ENCODE data around the gene PITPNB.

PITPNB gene

DNA sequence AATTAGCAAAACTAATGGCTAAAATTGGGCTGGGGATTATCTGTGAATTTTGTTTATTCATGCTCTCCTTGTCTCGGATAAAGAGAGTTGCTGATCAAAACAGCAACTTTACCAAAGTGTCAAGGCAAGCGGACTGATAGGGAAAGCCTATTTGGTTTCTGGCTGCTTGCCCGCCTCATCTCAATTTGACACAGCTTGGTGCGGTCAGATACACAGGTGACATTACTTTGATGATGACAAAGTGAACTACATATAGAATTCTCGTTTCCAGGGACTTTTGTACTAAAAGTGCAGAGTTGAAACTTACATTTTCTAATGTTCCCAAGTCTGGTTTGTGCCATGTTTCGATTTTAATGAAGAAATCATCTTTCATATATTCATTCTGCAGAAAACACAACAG is 22.8 kb downstream of the PITPNB start:
- H3K4me1 ChIP-seq (ENCODE audit: control insufficient read depth, insufficient read depth, low read length): no peaks in the 10 kb centered on the region
- peaks cover 27% of the 10 kb centered on the region for H3K36me3 ChIP-seq (ENCODE audit: control insufficient read depth, insufficient read depth, low read length)
- 93 to 98% methylated on average over 6 of the region's 6 CpGs for WGBS, 2 experiments
- H3K27me3 ChIP-seq (ENCODE audit: control insufficient read depth, insufficient read depth, low read length, poor library complexity, severe bottlenecking): no peaks in the 10 kb centered on the region
- H3K4me3 ChIP-seq (ENCODE audit: insufficient read depth, low read depth, low read length): no peak overlapping the region
- H3K27ac ChIP-seq (ENCODE audit: insufficient read depth, low read depth, low read length, poor library complexity, severe bottlenecking): no peak overlapping the region
- H3K9me3 ChIP-seq (ENCODE audit: control insufficient read depth, low read length): no peaks in the 10 kb centered on the region

GRCh38 chr22:27895600-27895999 is 23.5 kb downstream of the PITPNB start:
- 92% methylated on average over 4 of the region's 4 CpGs for WGBS, 2 experiments
- peaks cover 31% of the 10 kb centered on the region for H3K36me3 ChIP-seq (ENCODE audit: control insufficient read depth, insufficient read depth, low read length)
- no peak overlapping the region for H3K27ac ChIP-seq (ENCODE audit: insufficient read depth, low read depth, low read length, poor library complexity, severe bottlenecking)
- no peaks in the 10 kb centered on the region for H3K9me3 ChIP-seq (ENCODE audit: control insufficient read depth, low read length)
- no peaks in the 10 kb centered on the region for H3K27me3 ChIP-seq (ENCODE audit: control insufficient read depth, insufficient read depth, low read length, poor library complexity, severe bottlenecking)
- H3K4me3 ChIP-seq (ENCODE audit: insufficient read depth, low read depth, low read length): no peak overlapping the region
- H3K4me1 ChIP-seq (ENCODE audit: control insufficient read depth, insufficient read depth, low read length): no peaks in the 10 kb centered on the region

- H3K27ac ChIP-seq (ENCODE audit: insufficient read depth, low read depth, low read length, poor library complexity, severe bottlenecking): no peak overlapping the region
- no peaks in the 10 kb centered on the region for H3K9me3 ChIP-seq (ENCODE audit: control insufficient read depth, low read length)
- H3K36me3 ChIP-seq (ENCODE audit: control insufficient read depth, insufficient read depth, low read length): peaks cover 31% of the 10 kb centered on the region
- WGBS, 2 experiments: 87 to 98% methylated on average over 5 of the region's 5 CpGs
- no peaks in the 10 kb centered on the region for H3K27me3 ChIP-seq (ENCODE audit: control insufficient read depth, insufficient read depth, low read length, poor library complexity, severe bottlenecking)
- no peaks in the 10 kb centered on the region for H3K4me1 ChIP-seq (ENCODE audit: control insufficient read depth, insufficient read depth, low read length)
- H3K4me3 ChIP-seq (ENCODE audit: insufficient read depth, low read depth, low read length): no peak overlapping the region
Measured at GRCh38 chr22:27892811-27893210, 26.2 kb downstream of the PITPNB start.

- Histone ChIP-seq H3K4me3 (ENCODE audit: insufficient read depth, low read depth, low read length) (no peak overlapping the region), H3K4me1 (ENCODE audit: control insufficient read depth, insufficient read depth, low read length) (no peaks in the 10 kb centered on the region), H3K36me3 (ENCODE audit: control insufficient read depth, insufficient read depth, low read length) (peaks cover 27% of the 10 kb centered on the region), H3K9me3 (ENCODE audit: control insufficient read depth, low read length) (no peaks in the 10 kb centered on the region), H3K27me3 (ENCODE audit: control insufficient read depth, insufficient read depth, low read length, poor library complexity, severe bottlenecking) (no peaks in the 10 kb centered on the region), H3K27ac (ENCODE audit: insufficient read depth, low read depth, low read length, poor library complexity, severe bottlenecking) (no peak overlapping the region)
- WGBS, 2 experiments: 93 to 95% methylated on average over 4 of the region's 4 CpGs
Measured at GRCh38 chr22:27892064-27892463, 27.0 kb downstream of the PITPNB start.

GRCh38 chr22:27888310-27888709 is 30.7 kb downstream of the PITPNB start:
- WGBS, 2 experiments: 100% methylated on average over 1 of the region's 1 CpG
- H3K4me1 ChIP-seq (ENCODE audit: control insufficient read depth, insufficient read depth, low read length): peaks cover 9% of the 10 kb centered on the region
- no peaks in the 10 kb centered on the region for H3K9me3 ChIP-seq (ENCODE audit: control insufficient read depth, low read length)
- no peak overlapping the region for H3K4me3 ChIP-seq (ENCODE audit: insufficient read depth, low read depth, low read length)
- H3K27ac ChIP-seq (ENCODE audit: insufficient read depth, low read depth, low read length, poor library complexity, severe bottlenecking): no peak overlapping the region
- H3K27me3 ChIP-seq (ENCODE audit: control insufficient read depth, insufficient read depth, low read length, poor library complexity, severe bottlenecking): no peaks in the 10 kb centered on the region
- peaks cover 16% of the 10 kb centered on the region for H3K36me3 ChIP-seq (ENCODE audit: control insufficient read depth, insufficient read depth, low read length)

DNA sequence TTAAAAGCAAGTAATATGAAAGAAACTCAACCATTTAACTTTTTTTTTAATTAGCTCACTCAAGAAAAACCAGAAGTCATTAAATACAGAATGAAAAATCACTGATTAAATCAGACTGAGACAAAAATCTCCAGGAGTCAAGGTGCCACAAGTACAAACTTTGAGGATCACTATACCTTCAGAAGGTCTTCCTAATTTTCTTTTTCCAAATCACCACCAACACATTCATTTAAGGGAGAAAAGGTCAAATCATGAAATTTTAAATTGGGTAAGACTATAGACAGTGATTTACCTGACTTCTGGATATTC is 32.3 kb downstream of the PITPNB start:
- Histone ChIP-seq H3K36me3 (ENCODE audit: control insufficient read depth, insufficient read depth, low read length) (peaks cover 8% of the 10 kb centered on the region), H3K9me3 (ENCODE audit: control insufficient read depth, low read length) (no peaks in the 10 kb centered on the region), H3K27me3 (ENCODE audit: control insufficient read depth, insufficient read depth, low read length, poor library complexity, severe bottlenecking) (no peaks in the 10 kb centered on the region), H3K4me1 (ENCODE audit: control insufficient read depth, insufficient read depth, low read length) (peaks cover 13% of the 10 kb centered on the region), H3K4me3 (ENCODE audit: insufficient read depth, low read depth, low read length) (no peak overlapping the region), H3K27ac (ENCODE audit: insufficient read depth, low read depth, low read length, poor library complexity, severe bottlenecking) (no peak overlapping the region)

GRCh38 chr22:27885977-27886842 is 32.8 kb downstream of the PITPNB start:
- H3K4me3 ChIP-seq (ENCODE audit: insufficient read depth, low read depth, low read length): no peak overlapping the region
- no peaks in the 10 kb centered on the region for H3K27me3 ChIP-seq (ENCODE audit: control insufficient read depth, insufficient read depth, low read length, poor library complexity, severe bottlenecking)
- 95 to 100% methylated on average over 3 of the region's 3 CpGs for WGBS, 2 experiments
- H3K4me1 ChIP-seq (ENCODE audit: control insufficient read depth, insufficient read depth, low read length): peaks cover 13% of the 10 kb centered on the region
- no peak overlapping the region for H3K27ac ChIP-seq (ENCODE audit: insufficient read depth, low read depth, low read length, poor library complexity, severe bottlenecking)
- peaks cover 5% of the 10 kb centered on the region for H3K36me3 ChIP-seq (ENCODE audit: control insufficient read depth, insufficient read depth, low read length)
- no peaks in the 10 kb centered on the region for H3K9me3 ChIP-seq (ENCODE audit: control insufficient read depth, low read length)

- Histone ChIP-seq H3K4me3 (ENCODE audit: insufficient read depth, low read depth, low read length) (no peak overlapping the region), H3K27ac (ENCODE audit: insufficient read depth, low read depth, low read length, poor library complexity, severe bottlenecking) (no peak overlapping the region), H3K36me3 (ENCODE audit: control insufficient read depth, insufficient read depth, low read length) (no peaks in the 10 kb centered on the region), H3K27me3 (ENCODE audit: control insufficient read depth, insufficient read depth, low read length, poor library complexity, severe bottlenecking) (no peaks in the 10 kb centered on the region), H3K4me1 (ENCODE audit: control insufficient read depth, insufficient read depth, low read length) (peaks cover 20% of the 10 kb centered on the region), H3K9me3 (ENCODE audit: control insufficient read depth, low read length) (no peaks in the 10 kb centered on the region)
- 49 to 53% methylated on average over 5 of the region's 5 CpGs for WGBS, 2 experiments
Measured at GRCh38 chr22:27883656-27884350, 35.3 kb downstream of the PITPNB start.

GRCh38 chr22:27882507-27883290 is 36.4 kb downstream of the PITPNB start:
- Histone ChIP-seq H3K4me1 (ENCODE audit: control insufficient read depth, insufficient read depth, low read length) (peaks cover 27% of the 10 kb centered on the region), H3K9me3 (ENCODE audit: control insufficient read depth, low read length) (no peaks in the 10 kb centered on the region), H3K36me3 (ENCODE audit: control insufficient read depth, insufficient read depth, low read length) (no peaks in the 10 kb centered on the region), H3K27me3 (ENCODE audit: control insufficient read depth, insufficient read depth, low read length, poor library complexity, severe bottlenecking) (no peaks in the 10 kb centered on the region), H3K27ac (ENCODE audit: insufficient read depth, low read depth, low read length, poor library complexity, severe bottlenecking) (no peak overlapping the region), H3K4me3 (ENCODE audit: insufficient read depth, low read depth, low read length) (no peak overlapping the region)
- 93% methylated on average over 6 of the region's 6 CpGs for WGBS, 2 experiments

GRCh38 chr22:27881421-27881820 is 37.6 kb downstream of the PITPNB start:
- Histone ChIP-seq H3K27me3 (ENCODE audit: control insufficient read depth, insufficient read depth, low read length, poor library complexity, severe bottlenecking) (no peaks in the 10 kb centered on the region), H3K4me3 (ENCODE audit: insufficient read depth, low read depth, low read length) (no peak overlapping the region), H3K9me3 (ENCODE audit: control insufficient read depth, low read length) (no peaks in the 10 kb centered on the region), H3K27ac (ENCODE audit: insufficient read depth, low read depth, low read length, poor library complexity, severe bottlenecking) (peak overlapping the region; percentile 28), H3K36me3 (ENCODE audit: control insufficient read depth, insufficient read depth, low read length) (no peaks in the 10 kb centered on the region), H3K4me1 (ENCODE audit: control insufficient read depth, insufficient read depth, low read length) (peaks cover 39% of the 10 kb centered on the region)
- 73 to 84% methylated on average over 3 of the region's 3 CpGs for WGBS, 2 experiments

Data from ectodermal cell (in vitro differentiated cells).